Choroid plexus epithelial cell (primary cell): ENCODE data around the gene YTHDC1.
"Not testable (repeated sequence)": the region's sequence is repeated elsewhere in the genome, so short reads cannot be mapped to it uniquely, and the experiment has no call there.

Experiments used
- DNase-seq: peaks from one replicate; pipeline ENCODE4 v3.0.0-alpha.2; 2010; ENCODE audit warnings: low read depth
- H3K4me3 ChIP-seq: 2 replicates; pipeline ENCODE4 v1.5.1; 2011; ENCODE audit warnings: low read depth, mild to moderate bottlenecking, control low read depth, low read length, moderate library complexity
- CTCF ChIP-seq: conservative IDR thresholded peaks from 2 replicates; pipeline ENCODE4 v1.5.1; 2011; ENCODE audit warnings: low read depth, mild to moderate bottlenecking, control low read depth, inconsistent platforms, low read length, moderate library complexity

The YTHDC1 gene

GRCh38 chr4:68299492-68300457 lies 50.1 kb downstream of the YTHDC1 start:
- TF ChIP-seq CTCF, result no peak
- no peak overlapping the region for H3K4me3 ChIP-seq

GRCh38 chr4:68297137-68297536 lies 52.8 kb downstream of the YTHDC1 start:
- no peak overlapping the region for H3K4me3 ChIP-seq
- DNase-seq, result no peak
- no peak for TF ChIP-seq CTCF

More at GRCh38 chr4:68299492-68300457, 50.1 kb downstream of the YTHDC1 start:
- DNase-seq, result no peak

DNA sequence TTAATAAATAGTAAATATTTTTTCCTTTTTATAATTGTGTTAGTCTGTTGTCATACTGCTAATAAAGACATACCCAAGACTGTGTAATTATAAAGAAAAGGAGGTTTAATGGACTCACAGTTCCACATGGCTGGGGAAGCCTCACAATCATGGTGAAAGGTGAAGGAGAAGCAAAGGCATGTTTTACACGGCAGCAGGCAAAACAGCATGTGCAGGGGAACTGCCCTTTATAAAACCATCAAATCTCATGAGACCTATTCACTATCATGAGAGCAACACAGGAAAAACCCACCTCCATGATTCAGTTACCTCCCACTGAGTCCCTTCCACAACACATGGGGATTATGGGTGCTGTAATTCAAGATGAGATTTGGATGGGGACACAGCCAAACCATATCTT lies 58.6 kb downstream of the YTHDC1 start:
- DNase-seq, result no peak
- no peak for TF ChIP-seq CTCF
- no peak overlapping the region for H3K4me3 ChIP-seq

DNA sequence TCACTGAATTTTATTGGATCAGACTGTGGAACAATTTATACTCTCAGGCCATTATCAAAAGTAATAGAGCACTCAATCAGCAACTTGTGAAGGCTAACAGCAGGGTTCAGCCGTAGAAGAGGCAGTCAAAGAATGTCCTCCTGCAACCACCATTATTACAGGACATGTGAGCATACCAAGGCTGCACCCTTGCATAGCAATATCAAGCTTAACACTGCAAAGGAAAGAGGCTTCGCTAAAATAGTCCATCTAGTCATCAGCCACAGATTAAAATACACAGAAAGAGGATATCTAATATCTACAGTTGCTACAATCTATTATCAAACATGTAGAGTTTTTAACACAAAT lies 61.5 kb downstream of the YTHDC1 start:
- DNase-seq, result peak; percentile 10
- no peak for TF ChIP-seq CTCF

GRCh38 chr4:68287704-68288392 lies 62.0 kb downstream of the YTHDC1 start:
- DNase-seq, result no peak
- no peak overlapping the region for H3K4me3 ChIP-seq
- TF ChIP-seq CTCF, result no peak

More for the DNA sequence above, 61.5 kb downstream of the YTHDC1 start:
- H3K4me3 ChIP-seq, result no peak overlapping the region

- no peak for DNase-seq
- TF ChIP-seq CTCF, result no peak
- no peak overlapping the region for H3K4me3 ChIP-seq
Measured at GRCh38 chr4:68283714-68284113, 66.2 kb downstream of the YTHDC1 start.

GRCh38 chr4:68283095-68283494 lies 66.8 kb downstream of the YTHDC1 start:
- DNase-seq, result no peak
- TF ChIP-seq CTCF, result no peak
- no peak overlapping the region for H3K4me3 ChIP-seq

- DNase-seq, H3K4me3 ChIP-seq: not testable (repeated sequence)
Measured at GRCh38 chr4:68281796-68282740, 67.8 kb downstream of the YTHDC1 start.
